Activated CD8-positive, alpha-beta T cell treated with anti-CD3 and anti-CD28 coated beads, Interleukin-2, amount 10 ng/mL, durations not matched to agents 7 days and 5 days (primary cell): ENCODE data around the gene DPH5. TPM values are rescaled to one million over a fixed set of nuclear protein-coding genes. Genes with fewer than 3 reads are reported as not detected.

Experiments
- ATAC-seq: fragments of 150-1000 bp; cut with Tn5 transposase; one replicate; pipeline ENCODE4 v1.10.0; 2021; ENCODE audit warnings: moderate library complexity
- CTCF ChIA-PET: fragments of 350-600 bp; sonication (Branson Sonifier 250); formaldehyde crosslinking; loops from one replicate; lab custom pipeline; 2021; ENCODE audit warnings: antibody characterized with exemption; lab: Charles Lee
- POLR2A ChIA-PET: fragments of 350-600 bp; sonication (Branson Sonifier 250); formaldehyde crosslinking; loops from one replicate; lab custom pipeline; 2021; ENCODE audit warnings: antibody characterized with exemption; lab: Charles Lee
- DNase-seq: peaks from one replicate; pipeline ENCODE4 v3.0.0-alpha.2; 2020
- H3K27ac Mint-ChIP-seq: one replicate; pipeline ENCODE4 v1.8.0; 2021; ENCODE audit warnings: mild to moderate bottlenecking, mixed read lengths
- H3K27me3 Mint-ChIP-seq: one replicate; pipeline ENCODE4 v1.8.0; 2021; ENCODE audit warnings: low read depth, mixed read lengths
- H3K36me3 Mint-ChIP-seq: one replicate; pipeline ENCODE4 v1.8.0; 2021; ENCODE audit warnings: low read depth, mixed read lengths
- H3K4me1 Mint-ChIP-seq: one replicate; pipeline ENCODE4 v1.8.0; 2021; ENCODE audit warnings: low read depth, mixed read lengths
- H3K4me3 Mint-ChIP-seq: one replicate; pipeline ENCODE4 v1.8.0; 2021; ENCODE audit warnings: mild to moderate bottlenecking, mixed read lengths
- H3K9me3 Mint-ChIP-seq: one replicate; pipeline ENCODE4 v1.8.0; 2022; ENCODE audit warnings: mixed read lengths; ENCODE audit not compliant: insufficient read depth
- total RNA-seq, 2 experiments: library from RNA; stranded (reverse); gene quantifications; one replicate each; pipeline ENCODE4 v1.2.3, GENCODE V29; 2021

Gene DPH5
- total RNA-seq, 2 experiments from 2014 or later: 37.8 to 41.7 TPM

- Mint-ChIP-seq H3K27me3 (no peaks in the 10 kb centered on the region), H3K27ac (no peak overlapping the region), H3K4me1 (peaks cover 46% of the 10 kb centered on the region), H3K4me3 (no peak overlapping the region), H3K9me3 (no peaks in the 10 kb centered on the region), H3K36me3 (peaks cover 53% of the 10 kb centered on the region)
- ChIA-PET POLR2A (no interaction called here), CTCF (interaction anchor here (1.2 kb wide), 1 partner anchor 210 kb away, joined by 4 read pairs; no protein-coding TSS in a partner anchor)
- ATAC-seq (no peak), DNase-seq (no peak)
Observed at GRCh38 chr1:101029184-101029583, 3.6 kb upstream of the DPH5 start.

- Mint-ChIP-seq H3K9me3 (no peaks in the 10 kb centered on the region), H3K4me3 (no peak overlapping the region), H3K27ac (no peak overlapping the region), H3K27me3 (no peaks in the 10 kb centered on the region), H3K4me1 (peaks cover 53% of the 10 kb centered on the region), H3K36me3 (peaks cover 55% of the 10 kb centered on the region)
- DNase-seq (no peak), ATAC-seq (no peak)
- CTCF ChIA-PET: interaction anchor here (0.8 kb wide), 1 partner anchor 260 kb away, joined by 3 read pairs; no protein-coding TSS in a partner anchor
- POLR2A ChIA-PET: interaction anchor here (0.6 to 1.0 kb wide), 3 partner anchors 37 to 94 kb away, joined by 3 to 4 read pairs (median 3); no protein-coding TSS in a partner anchor
Observed at GRCh38 chr1:101028466-101028865, 2.9 kb upstream of the DPH5 start.

- DNase-seq (no peak), ATAC-seq (no peak)
- H3K36me3 Mint-ChIP-seq: peaks cover 54% of the 10 kb centered on the region
- POLR2A ChIA-PET: interaction anchor here (0.8 to 2.8 kb wide), 3 partner anchors 36 to 657 kb away, joined by 3 to 11 read pairs (median 3); partner anchors contain the start of gene S1PR1
- H3K27me3 Mint-ChIP-seq: no peaks in the 10 kb centered on the region
- peak overlapping the region; percentile 35 for H3K27ac Mint-ChIP-seq
- H3K4me3 Mint-ChIP-seq: peak overlapping the region; percentile 36
- CTCF ChIA-PET: interaction anchor here (0.7 to 3.2 kb wide), 6 partner anchors 9 to 212 kb away, joined by 3 to 20 read pairs (median 3); no protein-coding TSS in a partner anchor
- H3K4me1 Mint-ChIP-seq: peaks cover 59% of the 10 kb centered on the region
- no peaks in the 10 kb centered on the region for H3K9me3 Mint-ChIP-seq
Observed at GRCh38 chr1:101027194-101027772, 1.7 kb upstream of the DPH5 start.

GRCh38 chr1:101026430-101026788, 825 bp upstream of the DPH5 start:
- Mint-ChIP-seq H3K4me3 (peak overlapping the region; percentile 99), H3K27ac (peak overlapping the region; percentile 96), H3K36me3 (peaks cover 55% of the 10 kb centered on the region), H3K4me1 (peaks cover 59% of the 10 kb centered on the region), H3K27me3 (no peaks in the 10 kb centered on the region), H3K9me3 (no peaks in the 10 kb centered on the region)
- ChIA-PET POLR2A (interaction anchor here (0.7 to 2.8 kb wide), 6 partner anchors 57 to 656 kb away, joined by 3 to 11 read pairs (median 4); partner anchors contain the start of gene S1PR1), CTCF (interaction anchor here (1.1 to 3.2 kb wide), 5 partner anchors 9 to 213 kb away, joined by 3 to 20 read pairs (median 4); no protein-coding TSS in a partner anchor)
- no peak for ATAC-seq
- no peak for DNase-seq

- peaks cover 59% of the 10 kb centered on the region for H3K4me1 Mint-ChIP-seq
- H3K27ac Mint-ChIP-seq: peak overlapping the region; percentile 96
- DNase-seq (peak; percentile 32), ATAC-seq (peak; percentile 50)
- H3K36me3 Mint-ChIP-seq: peaks cover 56% of the 10 kb centered on the region
- H3K4me3 Mint-ChIP-seq: peak overlapping the region; percentile 99
- ChIA-PET CTCF (interaction anchor here (1.0 to 3.2 kb wide), 8 partner anchors 9 to 284 kb away, joined by 3 to 20 read pairs (median 4); no protein-coding TSS in a partner anchor), POLR2A (interaction anchor here (0.9 to 2.8 kb wide), 9 partner anchors 10 to 213 kb away, joined by 3 to 11 read pairs (median 4); partner anchors contain the start of gene S1PR1)
- H3K27me3 Mint-ChIP-seq: no peaks in the 10 kb centered on the region
- no peaks in the 10 kb centered on the region for H3K9me3 Mint-ChIP-seq
Observed at GRCh38 chr1:101025283-101025656, 314 bp downstream of the DPH5 start.

- CTCF ChIA-PET: interaction anchor here (0.6 to 1.8 kb wide), 5 partner anchors 9 to 418 kb away, joined by 3 to 4 read pairs (median 3); no protein-coding TSS in a partner anchor
- no peaks in the 10 kb centered on the region for H3K27me3 Mint-ChIP-seq
- H3K9me3 Mint-ChIP-seq: no peaks in the 10 kb centered on the region
- H3K36me3 Mint-ChIP-seq: peaks cover 55% of the 10 kb centered on the region
- H3K4me3 Mint-ChIP-seq: no peak overlapping the region
- DNase-seq (no peak), ATAC-seq (no peak)
- H3K4me1 Mint-ChIP-seq: peaks cover 38% of the 10 kb centered on the region
- H3K27ac Mint-ChIP-seq: no peak overlapping the region
- POLR2A ChIA-PET: no interaction called here
Observed at GRCh38 chr1:101022294-101022693, 3.3 kb downstream of the DPH5 start.

- no peak overlapping the region for H3K27ac Mint-ChIP-seq
- ChIA-PET POLR2A (no interaction called here), CTCF (no interaction called here)
- peaks cover 68% of the 10 kb centered on the region for H3K36me3 Mint-ChIP-seq
- ATAC-seq: no peak
- H3K9me3 Mint-ChIP-seq: no peaks in the 10 kb centered on the region
- H3K4me3 Mint-ChIP-seq: no peak overlapping the region
- H3K27me3 Mint-ChIP-seq: no peaks in the 10 kb centered on the region
- H3K4me1 Mint-ChIP-seq: peaks cover 9% of the 10 kb centered on the region
- no peak for DNase-seq
Observed at GRCh38 chr1:101017448-101017847, 8.1 kb downstream of the DPH5 start.

- no peaks in the 10 kb centered on the region for H3K4me1 Mint-ChIP-seq
- no peak for ATAC-seq
- H3K36me3 Mint-ChIP-seq: peaks cover 69% of the 10 kb centered on the region
- no peak overlapping the region for H3K27ac Mint-ChIP-seq
- no peaks in the 10 kb centered on the region for H3K27me3 Mint-ChIP-seq
- ChIA-PET CTCF (interaction anchor here (1.2 to 2.1 kb wide), 3 partner anchors 9 to 275 kb away, joined by 3 to 9 read pairs (median 4); no protein-coding TSS in a partner anchor), POLR2A (no interaction called here)
- no peaks in the 10 kb centered on the region for H3K9me3 Mint-ChIP-seq
- no peak for DNase-seq
- H3K4me3 Mint-ChIP-seq: no peak overlapping the region
Observed at GRCh38 chr1:101013776-101014175, 11.8 kb downstream of the DPH5 start.

GRCh38 chr1:101008229-101008834, 17.3 kb downstream of the DPH5 start:
- ChIA-PET CTCF (no interaction called here), POLR2A (no interaction called here)
- H3K36me3 Mint-ChIP-seq: peaks cover 62% of the 10 kb centered on the region
- no peak overlapping the region for H3K4me3 Mint-ChIP-seq
- ATAC-seq: no peak
- H3K9me3 Mint-ChIP-seq: peaks cover 4% of the 10 kb centered on the region
- DNase-seq: no peak
- no peak overlapping the region for H3K27ac Mint-ChIP-seq
- H3K4me1 Mint-ChIP-seq: peaks cover 39% of the 10 kb centered on the region
- no peaks in the 10 kb centered on the region for H3K27me3 Mint-ChIP-seq

GRCh38 chr1:101006553-101006952, 19.0 kb downstream of the DPH5 start:
- Mint-ChIP-seq H3K36me3 (peaks cover 59% of the 10 kb centered on the region), H3K4me1 (peaks cover 52% of the 10 kb centered on the region), H3K27ac (peak overlapping the region; percentile 41), H3K9me3 (peaks cover 4% of the 10 kb centered on the region), H3K4me3 (no peak overlapping the region), H3K27me3 (no peaks in the 10 kb centered on the region)
- POLR2A ChIA-PET: no interaction called here
- no peak for ATAC-seq
- no peak for DNase-seq
- CTCF ChIA-PET: no interaction called here

GRCh38 chr1:101005871-101006270, 19.7 kb downstream of the DPH5 start:
- peaks cover 59% of the 10 kb centered on the region for H3K36me3 Mint-ChIP-seq
- H3K4me3 Mint-ChIP-seq: no peak overlapping the region
- CTCF ChIA-PET: no interaction called here
- peaks cover 52% of the 10 kb centered on the region for H3K4me1 Mint-ChIP-seq
- ATAC-seq (no peak), DNase-seq (no peak)
- peaks cover 4% of the 10 kb centered on the region for H3K9me3 Mint-ChIP-seq
- POLR2A ChIA-PET: interaction anchor here (1.9 kb wide), 1 partner anchor 233 kb away, joined by 4 read pairs; no protein-coding TSS in a partner anchor
- H3K27ac Mint-ChIP-seq: no peak overlapping the region
- H3K27me3 Mint-ChIP-seq: no peaks in the 10 kb centered on the region
